ENCODE data around the gene FEZ2. TPM values are rescaled to one million over a fixed set of nuclear protein-coding genes. Genes with fewer than 3 reads are reported as not detected.

The FEZ2 gene
- total RNA-seq, 4 donors from 2014 or later: 27.9 to 66.6 (median 39.7) TPM

DNA sequence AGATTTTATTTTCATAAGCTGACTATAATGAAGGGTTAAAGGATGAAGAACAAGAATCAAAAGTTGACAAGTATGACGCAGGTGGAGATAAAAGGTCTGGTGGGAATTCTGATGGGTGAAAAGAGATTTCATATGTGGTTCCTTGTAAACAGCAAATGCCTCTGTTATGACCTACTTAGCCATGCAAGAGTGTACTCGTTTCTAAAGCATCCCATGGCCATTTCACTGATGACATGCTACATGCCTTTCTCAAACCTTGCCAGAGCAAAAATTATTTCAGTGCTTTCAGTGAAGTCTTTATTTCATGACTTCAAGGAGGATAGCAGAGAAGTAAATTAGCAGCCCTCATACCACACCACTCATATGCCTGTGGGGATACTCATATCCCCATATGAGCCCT is 71.7 kb downstream of the FEZ2 start:
- no peak for DNase-seq
- Histone ChIP-seq H3K4me1 (no peaks in the 10 kb centered on the region), H3K4me3 (no peak overlapping the region), H3K27me3 (no peaks in the 10 kb centered on the region), H3K9me3 (no peaks in the 10 kb centered on the region), H3K36me3 (no peaks in the 10 kb centered on the region), H3K27ac (no peak overlapping the region)
- TF ChIP-seq POLR2A (IDR thresholded peaks at IDR 0.05): no peak
- TF ChIP-seq, protein P1, sequence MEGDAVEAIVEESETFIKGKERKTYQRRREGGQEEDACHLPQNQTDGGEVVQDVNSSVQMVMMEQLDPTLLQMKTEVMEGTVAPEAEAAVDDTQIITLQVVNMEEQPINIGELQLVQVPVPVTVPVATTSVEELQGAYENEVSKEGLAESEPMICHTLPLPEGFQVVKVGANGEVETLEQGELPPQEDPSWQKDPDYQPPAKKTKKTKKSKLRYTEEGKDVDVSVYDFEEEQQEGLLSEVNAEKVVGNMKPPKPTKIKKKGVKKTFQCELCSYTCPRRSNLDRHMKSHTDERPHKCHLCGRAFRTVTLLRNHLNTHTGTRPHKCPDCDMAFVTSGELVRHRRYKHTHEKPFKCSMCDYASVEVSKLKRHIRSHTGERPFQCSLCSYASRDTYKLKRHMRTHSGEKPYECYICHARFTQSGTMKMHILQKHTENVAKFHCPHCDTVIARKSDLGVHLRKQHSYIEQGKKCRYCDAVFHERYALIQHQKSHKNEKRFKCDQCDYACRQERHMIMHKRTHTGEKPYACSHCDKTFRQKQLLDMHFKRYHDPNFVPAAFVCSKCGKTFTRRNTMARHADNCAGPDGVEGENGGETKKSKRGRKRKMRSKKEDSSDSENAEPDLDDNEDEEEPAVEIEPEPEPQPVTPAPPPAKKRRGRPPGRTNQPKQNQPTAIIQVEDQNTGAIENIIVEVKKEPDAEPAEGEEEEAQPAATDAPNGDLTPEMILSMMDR (IDR thresholded peaks at IDR 0.05): no peak
- intact Hi-C loops (cut with DNase I; ENCODE audit: low total_unique reads): no loop called here

DNA sequence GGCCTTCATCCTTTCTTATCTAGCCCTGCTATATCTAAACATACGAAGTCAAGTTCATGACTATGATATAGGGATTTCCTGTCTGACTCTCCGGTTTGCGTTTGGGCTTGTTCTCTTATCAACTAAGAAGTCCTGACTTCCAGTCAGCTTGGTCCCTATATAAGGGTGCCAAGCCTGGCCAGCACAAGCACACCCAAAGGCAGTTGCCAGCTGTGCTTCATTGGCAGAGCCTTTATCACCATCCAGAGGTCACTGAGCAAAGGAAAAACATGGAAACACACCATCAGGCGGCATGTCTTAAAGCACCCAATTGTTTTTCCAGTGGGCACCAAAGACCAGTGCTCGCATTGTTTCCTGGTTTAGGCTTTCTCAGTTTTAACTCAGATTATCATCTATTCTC is 72.7 kb downstream of the FEZ2 start:
- Histone ChIP-seq H3K4me3 (no peak overlapping the region), H3K4me1 (no peaks in the 10 kb centered on the region), H3K27me3 (no peaks in the 10 kb centered on the region), H3K36me3 (no peaks in the 10 kb centered on the region), H3K9me3 (no peaks in the 10 kb centered on the region), H3K27ac (no peak overlapping the region)
- intact Hi-C loops (cut with DNase I; ENCODE audit: low total_unique reads): no loop called here
- no peak for DNase-seq
- TF ChIP-seq, protein P1 (IDR thresholded peaks at IDR 0.05): no peak
- no peak for TF ChIP-seq POLR2A (IDR thresholded peaks at IDR 0.05)

DNA sequence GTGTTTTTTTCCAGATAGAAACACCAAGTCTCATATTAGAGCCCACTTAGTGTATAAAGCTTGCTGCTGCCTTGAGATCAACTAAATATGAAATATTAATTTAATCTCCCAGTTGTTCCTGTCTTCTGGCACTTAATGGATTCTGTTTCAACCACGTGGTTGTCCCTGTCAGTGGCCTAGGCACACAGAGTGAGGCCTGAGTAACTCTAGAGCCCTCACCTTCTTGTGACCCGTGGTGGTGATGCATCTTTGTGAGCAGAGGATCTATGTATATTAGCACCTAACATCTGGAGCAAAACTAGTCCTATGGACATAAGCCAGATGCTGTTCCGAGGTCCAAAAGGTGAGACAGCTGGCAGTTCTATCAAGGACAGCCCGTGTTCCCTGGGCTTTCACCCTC is 74.8 kb downstream of the FEZ2 start:
- TF ChIP-seq POLR2A (IDR thresholded peaks at IDR 0.05): no peak
- TF ChIP-seq, protein P1 (IDR thresholded peaks at IDR 0.05): no peak
- no peaks in the 10 kb centered on the region for H3K9me3 ChIP-seq
- H3K4me1 ChIP-seq: no peaks in the 10 kb centered on the region
- no peaks in the 10 kb centered on the region for H3K27me3 ChIP-seq
- H3K36me3 ChIP-seq: no peaks in the 10 kb centered on the region
- intact Hi-C loops (cut with DNase I; ENCODE audit: low total_unique reads): no loop called here
- no peak overlapping the region for H3K4me3 ChIP-seq
- DNase-seq: no peak
- H3K27ac ChIP-seq: no peak overlapping the region

DNA sequence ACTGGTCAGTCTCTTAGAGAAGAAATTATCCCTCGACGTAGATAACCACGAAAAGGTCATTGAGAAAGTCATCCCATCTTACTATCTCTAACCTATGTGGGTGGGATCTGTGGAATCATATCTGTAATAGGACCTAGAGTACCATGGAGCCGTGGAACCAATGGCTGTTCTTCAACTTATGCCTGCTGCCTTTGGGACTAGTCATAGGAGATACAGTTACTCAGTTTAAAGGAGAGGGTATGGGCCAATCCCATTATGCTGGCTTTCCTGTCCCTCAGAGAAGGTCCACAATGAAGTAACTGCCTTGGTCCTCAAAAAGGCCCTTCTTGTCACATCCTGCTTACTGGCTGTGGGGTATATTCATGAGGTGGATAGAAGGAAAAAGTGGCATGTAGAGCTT is 77.5 kb downstream of the FEZ2 start:
- H3K27me3 ChIP-seq: no peaks in the 10 kb centered on the region
- DNase-seq: no peak
- no peaks in the 10 kb centered on the region for H3K36me3 ChIP-seq
- TF ChIP-seq, protein P1 (IDR thresholded peaks at IDR 0.05): no peak
- no peak for TF ChIP-seq POLR2A (IDR thresholded peaks at IDR 0.05)
- intact Hi-C loops (cut with DNase I; ENCODE audit: low total_unique reads): no loop called here
- no peak overlapping the region for H3K27ac ChIP-seq
- no peak overlapping the region for H3K4me3 ChIP-seq
- no peaks in the 10 kb centered on the region for H3K4me1 ChIP-seq
- H3K9me3 ChIP-seq: no peaks in the 10 kb centered on the region

DNA sequence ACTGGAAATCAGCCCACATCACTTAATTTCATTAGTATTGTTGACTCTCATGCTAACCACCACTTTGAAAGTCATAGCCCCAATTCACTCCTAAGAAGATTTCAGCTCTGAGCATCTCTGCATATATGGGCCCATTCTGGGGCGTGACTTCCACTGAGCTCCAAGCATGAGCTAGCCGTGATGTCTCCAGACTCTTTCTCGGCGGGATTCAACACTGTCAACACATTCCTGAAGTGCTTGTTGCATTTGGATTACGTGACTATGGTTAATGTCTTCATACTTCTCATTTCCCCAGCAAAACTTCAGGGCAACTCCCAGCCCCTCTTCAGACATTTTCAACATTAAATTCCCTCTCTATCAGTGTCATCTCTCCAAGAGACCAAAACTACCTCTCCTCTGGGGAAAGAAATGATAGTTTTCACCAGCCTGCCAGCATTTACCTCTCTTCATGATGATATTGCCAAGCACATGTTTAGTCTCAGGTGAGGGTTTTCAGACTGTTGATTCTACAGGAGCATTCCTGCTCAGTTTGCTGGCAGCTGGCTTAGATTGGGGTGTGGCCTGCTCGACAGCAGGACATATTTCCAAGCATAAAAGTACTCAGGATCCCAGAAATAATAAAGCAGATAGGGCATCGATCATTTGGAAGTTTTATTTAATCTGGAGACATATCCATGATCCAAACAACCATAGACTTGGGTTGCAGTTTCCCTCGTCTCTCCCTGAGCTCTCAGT is 81.7 kb downstream of the FEZ2 start:
- intact Hi-C loops (cut with DNase I; ENCODE audit: low total_unique reads): no loop called here
- Histone ChIP-seq H3K27ac (no peak overlapping the region), H3K4me3 (no peak overlapping the region), H3K27me3 (no peaks in the 10 kb centered on the region), H3K36me3 (no peaks in the 10 kb centered on the region), H3K4me1 (no peaks in the 10 kb centered on the region), H3K9me3 (no peaks in the 10 kb centered on the region)
- DNase-seq: no peak
- TF ChIP-seq POLR2A (IDR thresholded peaks at IDR 0.05): no peak
- TF ChIP-seq, protein P1 (IDR thresholded peaks at IDR 0.05): no peak
